22Rv1 (cell line): ENCODE data around the gene FBRSL1.

Experiments used
- CTCF ChIP-seq: fragments of 450-650 bp; IDR thresholded peaks from 2 replicates; pipeline ENCODE4 v1.5.1; 2017; ENCODE audit warnings: mild to moderate bottlenecking
- ZFX ChIP-seq: fragments of 450-650 bp; IDR thresholded peaks from 2 replicates; pipeline ENCODE4 v1.6.1; 2017; ENCODE audit warnings: antibody characterized with exemption, borderline replicate concordance

- TF ChIP-seq CTCF (no peak), ZFX (no peak)
These were observed 33.6 kb upstream of the FBRSL1 start for GRCh38 chr12:132456186-132456943.
